Measurements from ENCODE around the gene RASAL2.

Gene RASAL2

DNA sequence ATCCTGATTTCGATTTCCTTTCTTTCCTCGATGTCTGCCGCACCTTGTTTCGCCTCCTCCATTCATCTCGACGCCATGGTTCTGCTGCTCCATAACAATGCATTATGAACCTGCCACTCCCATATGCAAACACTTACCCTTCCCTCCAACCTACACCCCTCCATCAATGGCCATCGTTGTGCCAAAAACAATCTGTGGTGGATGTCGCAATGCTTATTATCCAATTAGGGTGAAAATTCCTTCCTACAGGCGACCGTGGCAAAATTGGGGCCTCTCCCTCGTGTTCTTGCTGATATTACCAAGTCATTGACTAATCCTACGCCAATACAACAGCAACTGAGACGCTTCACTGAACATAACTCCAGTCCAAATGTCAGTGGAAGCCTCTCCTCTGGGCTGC lies 362.6 kb downstream of the RASAL2 start:
- TF ChIP-seq, protein P1, sequence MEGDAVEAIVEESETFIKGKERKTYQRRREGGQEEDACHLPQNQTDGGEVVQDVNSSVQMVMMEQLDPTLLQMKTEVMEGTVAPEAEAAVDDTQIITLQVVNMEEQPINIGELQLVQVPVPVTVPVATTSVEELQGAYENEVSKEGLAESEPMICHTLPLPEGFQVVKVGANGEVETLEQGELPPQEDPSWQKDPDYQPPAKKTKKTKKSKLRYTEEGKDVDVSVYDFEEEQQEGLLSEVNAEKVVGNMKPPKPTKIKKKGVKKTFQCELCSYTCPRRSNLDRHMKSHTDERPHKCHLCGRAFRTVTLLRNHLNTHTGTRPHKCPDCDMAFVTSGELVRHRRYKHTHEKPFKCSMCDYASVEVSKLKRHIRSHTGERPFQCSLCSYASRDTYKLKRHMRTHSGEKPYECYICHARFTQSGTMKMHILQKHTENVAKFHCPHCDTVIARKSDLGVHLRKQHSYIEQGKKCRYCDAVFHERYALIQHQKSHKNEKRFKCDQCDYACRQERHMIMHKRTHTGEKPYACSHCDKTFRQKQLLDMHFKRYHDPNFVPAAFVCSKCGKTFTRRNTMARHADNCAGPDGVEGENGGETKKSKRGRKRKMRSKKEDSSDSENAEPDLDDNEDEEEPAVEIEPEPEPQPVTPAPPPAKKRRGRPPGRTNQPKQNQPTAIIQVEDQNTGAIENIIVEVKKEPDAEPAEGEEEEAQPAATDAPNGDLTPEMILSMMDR (IDR thresholded peaks at IDR 0.05; ENCODE audit: control insufficient read depth, extremely low read depth, insufficient read depth), result no peak
- H3K4me3 ChIP-seq (ENCODE audit: low read depth, low read length), result no peak overlapping the region
- DNase-seq (ENCODE audit: low read depth), result no peak

DNA sequence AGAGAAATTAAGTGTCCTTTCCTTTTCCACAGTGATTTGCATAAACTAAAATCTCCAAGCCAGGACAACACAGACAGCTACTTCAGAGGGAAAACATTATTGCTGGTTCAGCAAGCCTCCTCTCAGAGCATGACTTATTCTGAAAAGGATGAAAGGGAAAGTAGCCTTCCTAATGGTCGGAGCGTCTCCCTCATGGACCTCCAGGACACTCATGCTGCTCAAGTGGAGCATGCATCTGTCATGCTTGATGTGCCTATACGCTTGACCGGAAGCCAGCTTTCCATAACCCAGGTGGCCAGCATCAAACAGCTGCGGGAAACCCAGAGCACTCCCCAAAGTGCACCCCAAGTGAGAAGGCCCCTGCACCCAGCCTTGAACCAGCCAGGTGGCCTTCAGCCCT lies 363.7 kb downstream of the RASAL2 start:
- TF ChIP-seq, protein P1 (IDR thresholded peaks at IDR 0.05; ENCODE audit: control insufficient read depth, extremely low read depth, insufficient read depth), result no peak
- H3K4me3 ChIP-seq (ENCODE audit: low read depth, low read length), result no peak overlapping the region
- no peak for DNase-seq (ENCODE audit: low read depth)

DNA sequence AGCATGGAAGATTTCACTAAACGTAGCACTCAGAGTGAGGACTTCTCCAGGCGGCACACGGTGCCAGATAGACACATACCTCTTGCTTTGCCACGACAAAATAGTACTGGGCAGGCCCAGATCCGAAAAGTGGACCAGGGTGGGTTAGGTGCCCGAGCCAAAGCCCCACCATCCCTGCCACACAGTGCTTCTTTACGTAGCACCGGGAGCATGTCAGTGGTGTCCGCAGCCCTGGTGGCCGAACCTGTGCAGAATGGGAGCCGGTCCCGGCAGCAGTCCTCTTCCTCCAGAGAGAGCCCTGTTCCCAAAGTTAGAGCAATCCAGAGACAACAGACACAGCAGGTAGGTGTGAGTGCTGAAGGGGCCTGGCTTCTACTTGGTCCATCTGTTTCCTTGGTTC lies 364.3 kb downstream of the RASAL2 start:
- DNase-seq (ENCODE audit: low read depth), result no peak
- TF ChIP-seq, protein P1 (IDR thresholded peaks at IDR 0.05; ENCODE audit: control insufficient read depth, extremely low read depth, insufficient read depth), result no peak

GRCh38 chr1:178461104-178461503 lies 367.2 kb downstream of the RASAL2 start:
- TF ChIP-seq, protein P1 (IDR thresholded peaks at IDR 0.05; ENCODE audit: control insufficient read depth, extremely low read depth, insufficient read depth), result no peak

More for the DNA sequence above, 364.3 kb downstream of the RASAL2 start:
- no peak overlapping the region for H3K4me3 ChIP-seq (ENCODE audit: low read depth, low read length)

GRCh38 chr1:178461701-178462100 lies 367.8 kb downstream of the RASAL2 start:
- no peak overlapping the region for H3K4me3 ChIP-seq (ENCODE audit: low read depth, low read length)
- TF ChIP-seq, protein P1 (IDR thresholded peaks at IDR 0.05; ENCODE audit: control insufficient read depth, extremely low read depth, insufficient read depth), result no peak
- no peak for DNase-seq (ENCODE audit: low read depth)

More at GRCh38 chr1:178461104-178461503, 367.2 kb downstream of the RASAL2 start:
- H3K4me3 ChIP-seq (ENCODE audit: low read depth, low read length), result no peak overlapping the region
- DNase-seq (ENCODE audit: low read depth), result no peak

DNA sequence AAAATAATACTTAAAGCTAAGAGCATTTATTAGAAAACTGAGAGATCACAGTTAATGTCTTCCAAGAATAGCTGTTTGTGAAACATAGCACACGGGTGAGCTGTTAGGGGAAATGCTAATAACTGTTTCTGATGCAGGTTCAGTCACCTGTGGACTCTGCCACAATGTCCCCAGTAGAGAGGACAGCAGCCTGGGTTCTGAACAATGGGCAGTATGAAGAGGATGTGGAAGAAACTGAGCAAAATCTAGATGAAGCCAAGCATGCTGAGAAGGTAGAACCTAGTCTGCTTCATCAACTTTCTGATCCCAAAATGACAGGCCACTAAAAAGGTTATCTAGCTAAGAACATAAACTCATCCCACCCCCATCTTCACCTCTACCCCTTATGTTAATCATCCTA lies 370.2 kb downstream of the RASAL2 start:
- TF ChIP-seq, protein P1 (IDR thresholded peaks at IDR 0.05; ENCODE audit: control insufficient read depth, extremely low read depth, insufficient read depth), result no peak
- H3K4me3 ChIP-seq (ENCODE audit: low read depth, low read length), result no peak overlapping the region
- DNase-seq (ENCODE audit: low read depth), result no peak

GRCh38 chr1:178464566-178464965 lies 370.7 kb downstream of the RASAL2 start:
- TF ChIP-seq, protein P1 (IDR thresholded peaks at IDR 0.05; ENCODE audit: control insufficient read depth, extremely low read depth, insufficient read depth), result no peak
- H3K4me3 ChIP-seq (ENCODE audit: low read depth, low read length), result no peak overlapping the region
- DNase-seq (ENCODE audit: low read depth), result no peak

Data from LNCaP clone FGC (cell line).